NT2/D1 (cell line): Measurements from ENCODE around the gene SLFN12L.

Experiments used
- DNase-seq: peaks from one replicate; pipeline ENCODE4 v3.0.0-alpha.2; 2011; ENCODE audit warnings: low read depth, low spot score
- H3K27me3 ChIP-seq: 2 replicates; pipeline ENCODE4 v1.6.0; 2011; ENCODE audit warnings: mild to moderate bottlenecking; ENCODE audit not compliant: insufficient read length, insufficient read depth
- H3K36me3 ChIP-seq: 2 replicates; pipeline ENCODE4 v1.6.1; 2011; ENCODE audit warnings: mild to moderate bottlenecking, low read length, mixed read lengths; ENCODE audit not compliant: insufficient read depth, insufficient read length
- H3K4me1 ChIP-seq: 2 replicates; pipeline ENCODE4 v1.5.1; 2011; ENCODE audit not compliant: insufficient read depth, insufficient read length
- H3K4me3 ChIP-seq: 2 replicates; pipeline ENCODE4 v1.5.1; 2011; ENCODE audit warnings: low read depth; ENCODE audit not compliant: insufficient read length
- H3K9ac ChIP-seq: 2 replicates; pipeline ENCODE4 v1.6.0; 2011; ENCODE audit warnings: low read depth; ENCODE audit not compliant: insufficient read length
- H3K9me3 ChIP-seq: 2 replicates; pipeline ENCODE4 v1.5.1; 2011; ENCODE audit warnings: mild to moderate bottlenecking, low read length; ENCODE audit not compliant: insufficient read depth
- SUZ12 ChIP-seq: IDR thresholded peaks from 2 replicates; pipeline ENCODE4 v1.6.1; 2011; ENCODE audit not compliant: insufficient read length, insufficient read depth; ENCODE audit errors: extremely low read depth
- YY1 ChIP-seq: IDR thresholded peaks from 2 replicates; pipeline ENCODE4 v1.6.1; 2011; ENCODE audit not compliant: insufficient read length, insufficient read depth
- ZNF274 ChIP-seq: IDR thresholded peaks from 2 replicates; pipeline ENCODE4 v1.6.1; 2011; ENCODE audit warnings: mild to moderate bottlenecking, low read depth, low read length

Gene SLFN12L

GRCh38 chr17:35423761-35424160 is 113.7 kb downstream of the SLFN12L start:
- TF ChIP-seq SUZ12 (no peak), ZNF274 (no peak), YY1 (no peak)
- H3K4me1 ChIP-seq: no peaks in the 10 kb centered on the region
- H3K27me3 ChIP-seq: no peaks in the 10 kb centered on the region
- no peaks in the 10 kb centered on the region for H3K9me3 ChIP-seq
- H3K4me3 ChIP-seq: no peak overlapping the region
- no peaks in the 10 kb centered on the region for H3K36me3 ChIP-seq
- no peak for DNase-seq
- H3K9ac ChIP-seq: no peak overlapping the region
